ENCODE results near the gene CNOT6L. TPM values are rescaled to one million over a fixed set of nuclear protein-coding genes. Genes with fewer than 3 reads are reported as not detected.

The CNOT6L gene
- total RNA-seq, 1 experiment from 2014 or later: 29.4 TPM

DNA sequence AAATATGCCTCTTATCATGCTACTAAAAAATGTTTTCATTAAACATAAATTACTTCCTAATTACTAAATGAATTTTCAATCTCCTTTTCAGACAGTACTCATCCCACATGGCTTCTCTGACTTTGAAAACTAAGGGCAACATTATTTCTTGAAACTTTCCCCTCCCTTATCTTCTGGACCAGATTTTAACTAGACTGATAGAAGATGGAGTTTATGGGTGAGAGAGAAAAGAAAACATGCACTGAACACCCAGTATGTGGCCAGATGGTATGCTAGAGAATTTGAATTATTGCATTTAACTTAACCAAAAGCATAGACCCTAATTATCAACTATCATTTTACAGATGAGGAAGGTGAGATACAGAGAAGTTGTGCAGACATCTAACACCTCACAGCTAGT is 16.8 kb downstream of the CNOT6L start:
- no TSS peak for BruUV-seq (replicated peaks)
- no peak overlapping the region for H3K27ac ChIP-seq (ENCODE audit: low read depth, low read length)
- intact Hi-C loops (cut with micrococcal nuclease): no loop called here
- H3K4me1 ChIP-seq (ENCODE audit: control insufficient read depth in 1 of 2, insufficient read depth in 2 of 2, low read length in 2 of 2): no peaks in the 10 kb centered on the region
- H3K9ac ChIP-seq (ENCODE audit: low read length): no peak overlapping the region
- POLR2A ChIA-PET: no interaction called here
- H3K9me2 ChIP-seq (ENCODE audit: insufficient read depth): no peaks in the 10 kb centered on the region; the same call in 1 of the 2 replicates
- RAD21 ChIA-PET (ENCODE audit: low non-redundant PET in 1 of 2, low total read pairs in 2 of 2, uncharacterized antibody in 2 of 2, unreplicated experiment in 2 of 2): no interaction called here
- DNase-seq (ENCODE audit: low read depth, low spot score): no peak
- H4K20me1 ChIP-seq (ENCODE audit: insufficient read depth): no peaks in the 10 kb centered on the region
- H3K36me3 ChIP-seq (ENCODE audit: control insufficient read depth in 1 of 2, insufficient read depth in 2 of 2, low read length in 2 of 2): no peaks in the 10 kb centered on the region
- no peaks in the 10 kb centered on the region for H3K27me3 ChIP-seq (ENCODE audit: insufficient read depth, low read length)
- no peak overlapping the region for H3K4me2 ChIP-seq (ENCODE audit: low read length)
- CTCF ChIA-PET: no interaction called here
- H3K4me3 ChIP-seq (replicated peaks in 1 of 2; ENCODE audit: low read depth in 1 of 2, low read length in 2 of 2): no peak overlapping the region
- peaks cover 57% of the 10 kb centered on the region for H3K79me2 ChIP-seq (ENCODE audit: insufficient read depth, low read length)
- no peaks in the 10 kb centered on the region for H3K9me3 ChIP-seq (ENCODE audit: control insufficient read depth in 1 of 2, insufficient read depth in 1 of 2, low read depth in 1 of 2, low read length in 2 of 2)
- no peak overlapping the region for H2AFZ ChIP-seq (ENCODE audit: low read depth, low read length, poor library complexity, severe bottlenecking)
- TF ChIP-seq CBX3 (IDR thresholded peaks at IDR 0.05; ENCODE audit: low read depth) (no peak), EZH2 (IDR thresholded peaks at IDR 0.05) (no peak), EGR1 (IDR thresholded peaks at IDR 0.05; ENCODE audit: low read depth) (no peak), YY1 (IDR thresholded peaks at IDR 0.05; ENCODE audit: extremely low read depth, insufficient replicate concordance, low read depth, low read length) (no peak), FOSL1 (IDR thresholded peaks at IDR 0.05; ENCODE audit: low read depth) (no peak), SIN3A (IDR thresholded peaks at IDR 0.05; ENCODE audit: low read depth) (no peak), ZNF274 (IDR thresholded peaks at IDR 0.05; ENCODE audit: low read depth, low read length) (no peak), SP1 (IDR thresholded peaks at IDR 0.05; ENCODE audit: low read depth) (no peak)
- TF ChIP-seq, protein P1, sequence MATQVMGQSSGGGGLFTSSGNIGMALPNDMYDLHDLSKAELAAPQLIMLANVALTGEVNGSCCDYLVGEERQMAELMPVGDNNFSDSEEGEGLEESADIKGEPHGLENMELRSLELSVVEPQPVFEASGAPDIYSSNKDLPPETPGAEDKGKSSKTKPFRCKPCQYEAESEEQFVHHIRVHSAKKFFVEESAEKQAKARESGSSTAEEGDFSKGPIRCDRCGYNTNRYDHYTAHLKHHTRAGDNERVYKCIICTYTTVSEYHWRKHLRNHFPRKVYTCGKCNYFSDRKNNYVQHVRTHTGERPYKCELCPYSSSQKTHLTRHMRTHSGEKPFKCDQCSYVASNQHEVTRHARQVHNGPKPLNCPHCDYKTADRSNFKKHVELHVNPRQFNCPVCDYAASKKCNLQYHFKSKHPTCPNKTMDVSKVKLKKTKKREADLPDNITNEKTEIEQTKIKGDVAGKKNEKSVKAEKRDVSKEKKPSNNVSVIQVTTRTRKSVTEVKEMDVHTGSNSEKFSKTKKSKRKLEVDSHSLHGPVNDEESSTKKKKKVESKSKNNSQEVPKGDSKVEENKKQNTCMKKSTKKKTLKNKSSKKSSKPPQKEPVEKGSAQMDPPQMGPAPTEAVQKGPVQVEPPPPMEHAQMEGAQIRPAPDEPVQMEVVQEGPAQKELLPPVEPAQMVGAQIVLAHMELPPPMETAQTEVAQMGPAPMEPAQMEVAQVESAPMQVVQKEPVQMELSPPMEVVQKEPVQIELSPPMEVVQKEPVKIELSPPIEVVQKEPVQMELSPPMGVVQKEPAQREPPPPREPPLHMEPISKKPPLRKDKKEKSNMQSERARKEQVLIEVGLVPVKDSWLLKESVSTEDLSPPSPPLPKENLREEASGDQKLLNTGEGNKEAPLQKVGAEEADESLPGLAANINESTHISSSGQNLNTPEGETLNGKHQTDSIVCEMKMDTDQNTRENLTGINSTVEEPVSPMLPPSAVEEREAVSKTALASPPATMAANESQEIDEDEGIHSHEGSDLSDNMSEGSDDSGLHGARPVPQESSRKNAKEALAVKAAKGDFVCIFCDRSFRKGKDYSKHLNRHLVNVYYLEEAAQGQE (IDR thresholded peaks at IDR 0.05; ENCODE audit: low read depth): no peak
- TF ChIP-seq, protein P2, sequence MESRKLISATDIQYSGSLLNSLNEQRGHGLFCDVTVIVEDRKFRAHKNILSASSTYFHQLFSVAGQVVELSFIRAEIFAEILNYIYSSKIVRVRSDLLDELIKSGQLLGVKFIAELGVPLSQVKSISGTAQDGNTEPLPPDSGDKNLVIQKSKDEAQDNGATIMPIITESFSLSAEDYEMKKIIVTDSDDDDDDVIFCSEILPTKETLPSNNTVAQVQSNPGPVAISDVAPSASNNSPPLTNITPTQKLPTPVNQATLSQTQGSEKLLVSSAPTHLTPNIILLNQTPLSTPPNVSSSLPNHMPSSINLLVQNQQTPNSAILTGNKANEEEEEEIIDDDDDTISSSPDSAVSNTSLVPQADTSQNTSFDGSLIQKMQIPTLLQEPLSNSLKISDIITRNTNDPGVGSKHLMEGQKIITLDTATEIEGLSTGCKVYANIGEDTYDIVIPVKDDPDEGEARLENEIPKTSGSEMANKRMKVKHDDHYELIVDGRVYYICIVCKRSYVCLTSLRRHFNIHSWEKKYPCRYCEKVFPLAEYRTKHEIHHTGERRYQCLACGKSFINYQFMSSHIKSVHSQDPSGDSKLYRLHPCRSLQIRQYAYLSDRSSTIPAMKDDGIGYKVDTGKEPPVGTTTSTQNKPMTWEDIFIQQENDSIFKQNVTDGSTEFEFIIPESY (IDR thresholded peaks at IDR 0.05; ENCODE audit: extremely low read depth, insufficient replicate concordance, low read length): no peak
- TF ChIP-seq, protein P3, sequence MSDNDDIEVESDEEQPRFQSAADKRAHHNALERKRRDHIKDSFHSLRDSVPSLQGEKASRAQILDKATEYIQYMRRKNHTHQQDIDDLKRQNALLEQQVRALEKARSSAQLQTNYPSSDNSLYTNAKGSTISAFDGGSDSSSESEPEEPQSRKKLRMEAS (IDR thresholded peaks at IDR 0.05): no peak
- ATAC-seq: no peak

Data from HCT116 (cell line).